Stimulated activated CD4-positive, alpha-beta T cell treated with anti-CD3 and anti-CD28 coated beads, Interleukin-4, amount 100 ng/mL, for 24 hours (primary cell): ENCODE measurements around the gene SLC6A9.

Source experiments
- DNase-seq: peaks from one replicate; pipeline ENCODE4 v3.0.0-alpha.2; 2020

The SLC6A9 gene

GRCh38 chr1:44025816-44026215, 5.4 kb downstream of the SLC6A9 start:
- no peak for DNase-seq

GRCh38 chr1:44024903-44025525, 6.2 kb downstream of the SLC6A9 start:
- no peak for DNase-seq

- DNase-seq: no peak
Observed at GRCh38 chr1:44024031-44024902, 7.0 kb downstream of the SLC6A9 start.

- DNase-seq: no peak
Observed at GRCh38 chr1:44021581-44022321, 9.5 kb downstream of the SLC6A9 start.

- DNase-seq: no peak
Observed at GRCh38 chr1:44021156-44021555, 10.1 kb downstream of the SLC6A9 start.

- no peak for DNase-seq
Observed at GRCh38 chr1:44020464-44020863, 10.8 kb downstream of the SLC6A9 start.

GRCh38 chr1:44019466-44019948, 11.8 kb downstream of the SLC6A9 start:
- DNase-seq: no peak

GRCh38 chr1:44016890-44017400, 14.3 kb downstream of the SLC6A9 start:
- DNase-seq: no peak

GRCh38 chr1:44016041-44016889, 15.0 kb downstream of the SLC6A9 start:
- no peak for DNase-seq

GRCh38 chr1:44015206-44015605, 16.1 kb downstream of the SLC6A9 start:
- DNase-seq: no peak

GRCh38 chr1:44014365-44015104, 16.7 kb downstream of the SLC6A9 start:
- DNase-seq: no peak

GRCh38 chr1:44013949-44014348, 17.3 kb downstream of the SLC6A9 start:
- DNase-seq: no peak

- DNase-seq: no peak
Observed at GRCh38 chr1:44012941-44013609, 18.2 kb downstream of the SLC6A9 start.

GRCh38 chr1:44012404-44012803, 18.9 kb downstream of the SLC6A9 start:
- DNase-seq: no peak

GRCh38 chr1:44010935-44011471, 20.3 kb downstream of the SLC6A9 start:
- DNase-seq: no peak

- no peak for DNase-seq
Observed at GRCh38 chr1:44008259-44008658, 23.0 kb downstream of the SLC6A9 start.

- no peak for DNase-seq
Observed at GRCh38 chr1:44002606-44003157, 28.6 kb downstream of the SLC6A9 start.

GRCh38 chr1:44002165-44002564, 29.1 kb downstream of the SLC6A9 start:
- DNase-seq: no peak

GRCh38 chr1:44000122-44000665, 31.1 kb downstream of the SLC6A9 start:
- no peak for DNase-seq

- no peak for DNase-seq
Observed at GRCh38 chr1:43999455-43999854, 31.8 kb downstream of the SLC6A9 start.
